Subcutaneous adipose tissue (tissue), 4 donors: ENCODE data around the gene ARHGEF9. TPM values are rescaled to one million over a fixed set of nuclear protein-coding genes. Genes with fewer than 3 reads are reported as not detected.

Experiments used
- CTCF ChIP-seq: fragments of 450-650 bp; IDR thresholded peaks from one replicate; pipeline ENCODE4 v1.5.1; 2016; ENCODE audit warnings: low read depth, mild to moderate bottlenecking, control low read depth, antibody characterized with exemption, moderate library complexity
- total RNA-seq, 4 donors: library from RNA; depleted of rRNA; stranded (reverse); fragments of >200 nt; gene quantifications; one replicate each; pipeline ENCODE4 v1.1.0, GENCODE V29; 2016

The ARHGEF9 gene
- total RNA-seq, 4 donors from 2014 or later = 8.8 to 21.7 (median 14.4) TPM

- no peak for TF ChIP-seq CTCF
Observed at GRCh38 chrX:63661676-63662075, 123.3 kb downstream of the ARHGEF9 start.

GRCh38 chrX:63658920-63659319 is 126.1 kb downstream of the ARHGEF9 start:
- no peak for TF ChIP-seq CTCF

GRCh38 chrX:63657821-63658220 is 127.2 kb downstream of the ARHGEF9 start:
- TF ChIP-seq CTCF = no peak

GRCh38 chrX:63656871-63657580 is 128.0 kb downstream of the ARHGEF9 start:
- TF ChIP-seq CTCF = no peak

- TF ChIP-seq CTCF = no peak
Observed at GRCh38 chrX:63652086-63652765, 132.8 kb downstream of the ARHGEF9 start.

GRCh38 chrX:63635750-63636149 is 149.3 kb downstream of the ARHGEF9 start:
- TF ChIP-seq CTCF = no peak

- TF ChIP-seq CTCF = no peak
Observed at GRCh38 chrX:63613531-63614028, 171.4 kb downstream of the ARHGEF9 start.
